ENCODE data around the gene CADPS2. TPM values are rescaled to one million over a fixed set of nuclear protein-coding genes. Genes with fewer than 3 reads are reported as not detected.
"Not testable (repeated sequence)": the region's sequence is repeated elsewhere in the genome, so short reads cannot be mapped to it uniquely, and the experiment has no call there.

The CADPS2 gene
- total and polyA plus RNA-seq, 8 donors = 34.2 to 83.4 (median 64.6) TPM

- H3K36me3 ChIP-seq = no peaks in the 10 kb centered on the region
- no peak overlapping the region for H3K27ac ChIP-seq
- DNase-seq (no peak), ATAC-seq (no peak)
- TF ChIP-seq CTCF (IDR thresholded peaks at IDR 0.05) = no peak
- H3K9me3 ChIP-seq = peaks cover 0 to 8% of the 10 kb centered on the region in 2 donors
- H3K27me3 ChIP-seq = no peaks in the 10 kb centered on the region
- intact Hi-C loops (cut with DNase I) = no loop called here
- H3K4me3 ChIP-seq = no peak overlapping the region
- H3K4me1 ChIP-seq = no peaks in the 10 kb centered on the region
Measured at GRCh38 chr7:122289426-122289825, 596.8 kb downstream of the CADPS2 start.

GRCh38 chr7:122284608-122285007, 601.7 kb downstream of the CADPS2 start:
- ATAC-seq; H3K27ac ChIP-seq; H3K36me3 ChIP-seq; H3K4me3 ChIP-seq; H3K9me3 ChIP-seq; H3K27me3 ChIP-seq; DNase-seq; intact Hi-C loops (cut with DNase I); H3K4me1 ChIP-seq: not testable (repeated sequence)

- intact Hi-C loops (cut with DNase I) = no loop called here
- ATAC-seq (no peak), DNase-seq (no peak)
- no peaks in the 10 kb centered on the region for H3K36me3 ChIP-seq
- H3K9me3 ChIP-seq = no peaks in the 10 kb centered on the region
- H3K4me3 ChIP-seq = no peak overlapping the region
- no peaks in the 10 kb centered on the region for H3K4me1 ChIP-seq
- H3K27me3 ChIP-seq = no peaks in the 10 kb centered on the region
- no peak overlapping the region for H3K27ac ChIP-seq
- TF ChIP-seq CTCF (IDR thresholded peaks at IDR 0.05) = no peak
Measured at GRCh38 chr7:122273117-122273516, 613.1 kb downstream of the CADPS2 start.

- ATAC-seq = no peak
- H3K27me3 ChIP-seq = no peaks in the 10 kb centered on the region
- H3K9me3 ChIP-seq = no peaks in the 10 kb centered on the region
- H3K27ac ChIP-seq = no peak overlapping the region
- intact Hi-C loops (cut with DNase I) = no loop called here
- DNase-seq = no peak
- H3K4me1 ChIP-seq = no peaks in the 10 kb centered on the region
- no peak overlapping the region for H3K4me3 ChIP-seq
- TF ChIP-seq CTCF (IDR thresholded peaks at IDR 0.05) = no peak
- H3K36me3 ChIP-seq = no peaks in the 10 kb centered on the region
Measured at GRCh38 chr7:122269241-122269640, 617.0 kb downstream of the CADPS2 start.

Other genes starting within 250 kb of the CADPS2 start
- gene RNF133, start 187.3 kb downstream of the CADPS2 start, total RNA-seq = 1 to 10 TPM; 1.2 to 1.6 TPM
- under 1 TPM; 0.14 to 0.35 (median 0.28) TPM for gene RNF133, start 187.3 kb downstream of the CADPS2 start, polyA plus RNA-seq (ENCODE audit: insufficient read length in 6 of 6)
- gene RNF148, start 183.5 kb downstream of the CADPS2 start, total RNA-seq = 1 to 10 TPM; 1.4 to 2.1 TPM
- gene RNF148, start 183.5 kb downstream of the CADPS2 start, polyA plus RNA-seq (ENCODE audit: insufficient read length in 6 of 6) = under 1 TPM in 5 of 6 donors, not detected in 1; 0.34 to 0.60 (median 0.40) TPM
- not detected for gene TAS2R16, start 109.2 kb upstream of the CADPS2 start, total RNA-seq
- gene TAS2R16, start 109.2 kb upstream of the CADPS2 start, polyA plus RNA-seq (ENCODE audit: insufficient read length in 6 of 6) = not detected